MCF 10A (cell line): ENCODE data around the gene DEFB127. TPM values are rescaled to one million over a fixed set of nuclear protein-coding genes. Genes with fewer than 3 reads are reported as not detected.

Experiments
- BruUV-seq: library from RNA; stranded (reverse); fragments of 400-500 nt; replicated peaks from 2 replicates; lab custom pipeline; 2021; lab: Mats Ljungman, UMichigan
- CTCF ChIA-PET: fragments of 300-600 bp; sonication (Branson Sonifier 250); formaldehyde crosslinking; extraction: SDS; loops from one replicate; lab custom pipeline; 2021; ENCODE audit warnings: antibody characterized with exemption, inconsistent platforms; lab: Yijun Ruan, JAX
- POLR2A ChIA-PET: fragments of 300-600, 350-650 bp; sonication (Branson Sonifier 250); formaldehyde crosslinking; extraction: SDS; loops from one replicate; lab custom pipeline; 2020; ENCODE audit warnings: antibody characterized with exemption, inconsistent platforms; lab: Yijun Ruan, JAX
- DNase-seq: peaks from one replicate; pipeline ENCODE4 v3.0.0-alpha.2; 2018; ENCODE audit not compliant: unreplicated experiment
- H3K27ac Mint-ChIP-seq: one replicate; pipeline ENCODE4 v1.8.0; 2022; ENCODE audit warnings: mild to moderate bottlenecking, low read depth, mixed read lengths; ENCODE audit not compliant: unreplicated experiment
- H3K27me3 Mint-ChIP-seq: one replicate; pipeline ENCODE4 v1.8.0; 2022; ENCODE audit warnings: mixed read lengths; ENCODE audit not compliant: insufficient read depth, unreplicated experiment
- H3K36me3 Mint-ChIP-seq: one replicate; pipeline ENCODE4 v1.8.0; 2022; ENCODE audit warnings: mild to moderate bottlenecking, moderate library complexity, mixed read lengths; ENCODE audit not compliant: insufficient read depth, unreplicated experiment
- H3K4me1 Mint-ChIP-seq: one replicate; pipeline ENCODE4 v1.8.0; 2022; ENCODE audit warnings: mixed read lengths; ENCODE audit not compliant: insufficient read depth, unreplicated experiment
- H3K4me3 Mint-ChIP-seq: one replicate; pipeline ENCODE4 v1.8.0; 2022; ENCODE audit warnings: mild to moderate bottlenecking, moderate library complexity, mixed read lengths; ENCODE audit not compliant: unreplicated experiment
- H3K9me3 Mint-ChIP-seq: one replicate; pipeline ENCODE4 v1.8.0; 2022; ENCODE audit warnings: mixed read lengths; ENCODE audit not compliant: unreplicated experiment
- CTCF ChIP-seq: fragments of 200-600 bp; IDR thresholded peaks from one replicate; pipeline ENCODE4 v1.8.0; 2022; ENCODE audit warnings: antibody characterized with exemption, mild to moderate bottlenecking; ENCODE audit not compliant: unreplicated experiment
- intact Hi-C: fragments of 100-400 bp; cut with micrococcal nuclease; formaldehyde crosslinking; loops from 2 replicates; pipeline ENCODE4 v1.14.1; 2022
- total RNA-seq: library from RNA; stranded (reverse); gene quantifications from 2 replicates; pipeline ENCODE4 v1.2.3, GENCODE V29; 2022

Gene DEFB127
- total RNA-seq, 1 experiment from 2014 or later: not detected

DNA sequence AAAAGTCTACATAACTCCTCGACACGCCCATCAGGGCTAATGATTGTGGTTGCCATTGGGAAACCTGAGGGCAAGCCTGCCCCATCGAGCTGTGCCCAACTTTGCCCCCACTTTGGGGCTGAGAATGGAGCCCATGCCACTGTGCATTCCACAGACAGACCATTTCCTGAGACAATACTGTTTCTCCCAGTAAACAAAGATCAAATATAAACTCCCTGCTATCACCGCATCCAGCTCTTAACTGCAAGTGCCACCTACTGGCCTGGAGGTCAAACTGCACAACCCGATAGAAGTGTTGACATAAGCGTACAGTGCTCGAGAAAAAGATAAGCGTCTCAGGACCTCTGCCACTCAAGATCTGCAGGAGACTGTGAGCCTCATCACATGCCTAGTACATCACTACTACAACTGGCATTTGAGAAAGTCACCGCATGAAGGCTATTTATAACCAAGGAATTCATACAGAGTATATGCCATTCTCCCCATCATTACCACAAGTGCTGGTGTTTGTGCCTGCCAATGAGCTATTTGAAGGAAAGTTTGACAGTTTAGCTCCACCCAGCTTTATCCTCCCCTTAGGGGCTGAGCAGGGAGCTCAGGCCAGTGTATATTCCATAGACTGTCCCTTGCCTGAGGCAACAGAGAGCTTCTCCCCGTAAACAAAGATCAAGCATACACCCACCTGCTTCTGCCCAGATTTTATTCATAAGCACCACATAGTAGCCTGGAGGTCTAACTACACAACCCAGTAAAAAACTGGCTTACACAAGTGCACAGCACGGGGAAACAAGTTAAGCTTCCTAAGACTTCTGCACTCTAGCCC, 19.4 kb upstream of the DEFB127 start:
- intact Hi-C loops: no loop called here
- H3K9me3 Mint-ChIP-seq: no peaks in the 10 kb centered on the region
- ChIA-PET POLR2A (interaction anchor here (0.7 to 1.9 kb wide), 2 partner anchors 8 to 63 kb away, joined by 4 read pairs; no protein-coding TSS in a partner anchor), CTCF (interaction anchor here (0.6 to 0.9 kb wide), 5 partner anchors 15 to 193 kb away, joined by 3 to 4 read pairs (median 3); no protein-coding TSS in a partner anchor)
- peak; percentile 6 for TF ChIP-seq CTCF
- no peak for DNase-seq
- peaks cover 46% of the 10 kb centered on the region for H3K27me3 Mint-ChIP-seq
- H3K4me1 Mint-ChIP-seq: no peaks in the 10 kb centered on the region
- H3K4me3 Mint-ChIP-seq: no peak overlapping the region
- BruUV-seq: no TSS peak
- no peaks in the 10 kb centered on the region for H3K36me3 Mint-ChIP-seq
- H3K27ac Mint-ChIP-seq: no peak overlapping the region

DNA sequence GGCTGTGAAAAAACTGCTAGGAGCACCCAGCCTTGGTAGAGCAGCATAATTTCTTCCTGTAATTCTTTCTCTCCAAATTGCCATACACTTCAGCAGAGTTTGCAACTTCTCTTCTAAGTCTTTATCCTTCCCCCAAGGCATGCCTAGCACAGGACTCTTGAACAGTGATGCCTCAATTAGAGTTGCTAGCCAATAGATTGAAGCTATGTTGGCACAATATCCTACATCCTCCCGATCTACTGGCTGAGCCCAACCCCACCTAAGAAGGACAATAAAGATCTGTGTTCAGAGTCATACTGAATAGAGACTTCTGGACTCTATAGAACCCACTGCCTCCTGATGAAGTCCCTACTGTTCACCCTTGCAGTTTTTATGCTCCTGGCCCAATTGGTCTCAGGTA, 15.0 kb upstream of the DEFB127 start, which contains the start of gene DEFB126:
TSS of gene DEFB126 (plus strand) at position 301 of the 400 bp plus-strand sequence. CDS start at position 340, 39 bp downstream.
- no peaks in the 10 kb centered on the region for H3K36me3 Mint-ChIP-seq
- no peak for TF ChIP-seq CTCF
- peaks cover 84% of the 10 kb centered on the region for H3K27me3 Mint-ChIP-seq
- intact Hi-C loops: no loop called here
- ChIA-PET CTCF (no interaction called here), POLR2A (no interaction called here)
- no peak for DNase-seq
- no peak within 1 kb of the TSS for H3K27ac Mint-ChIP-seq
- no peaks in the 10 kb centered on the region for H3K9me3 Mint-ChIP-seq
- no TSS peak for BruUV-seq
- H3K4me3 Mint-ChIP-seq: no peak within 1 kb of the TSS
- no peaks in the 10 kb centered on the region for H3K4me1 Mint-ChIP-seq

DNA sequence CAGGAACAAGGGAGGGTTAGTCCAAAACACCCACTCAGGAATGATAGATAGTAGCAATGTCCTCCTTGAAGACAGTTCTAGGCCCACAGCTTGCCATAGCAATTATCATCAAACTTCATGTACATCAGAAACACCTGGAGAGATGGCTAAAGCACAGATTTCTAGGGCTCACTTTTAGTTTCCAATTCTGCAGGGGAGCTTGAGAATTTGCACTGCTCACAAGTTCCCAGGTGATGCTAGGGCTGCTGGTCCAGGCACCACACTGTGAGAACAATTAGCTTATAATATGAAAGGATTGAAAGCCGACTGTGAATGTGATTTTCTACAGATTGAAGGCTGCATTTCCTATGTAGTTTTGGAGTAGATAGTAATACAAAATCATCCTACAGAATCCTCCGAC, 11.4 kb upstream of the DEFB127 start:
- CTCF ChIA-PET: interaction anchor here (1.5 kb wide), 1 partner anchor 120 kb away, joined by 5 read pairs; no protein-coding TSS in a partner anchor
- no peak for TF ChIP-seq CTCF
- peaks cover 86% of the 10 kb centered on the region for H3K27me3 Mint-ChIP-seq
- no peak overlapping the region for H3K4me3 Mint-ChIP-seq
- POLR2A ChIA-PET: interaction anchor here (0.5 to 2.6 kb wide), 3 partner anchors 9 to 36 kb away, joined by 3 to 7 read pairs (median 4); partner anchors contain the start of gene DEFB127
- H3K36me3 Mint-ChIP-seq: no peaks in the 10 kb centered on the region
- no peaks in the 10 kb centered on the region for H3K9me3 Mint-ChIP-seq
- intact Hi-C loops: no loop called here
- no TSS peak for BruUV-seq
- H3K27ac Mint-ChIP-seq: no peak overlapping the region
- no peaks in the 10 kb centered on the region for H3K4me1 Mint-ChIP-seq
- DNase-seq: no peak

GRCh38 chr20:152131-152530, 5.1 kb upstream of the DEFB127 start:
- Mint-ChIP-seq H3K36me3 (no peaks in the 10 kb centered on the region), H3K27me3 (peaks cover 87% of the 10 kb centered on the region), H3K27ac (no peak overlapping the region), H3K4me1 (no peaks in the 10 kb centered on the region), H3K4me3 (no peak overlapping the region), H3K9me3 (no peaks in the 10 kb centered on the region)
- DNase-seq: no peak
- TF ChIP-seq CTCF: no peak
- no TSS peak for BruUV-seq
- ChIA-PET CTCF (interaction anchor here (0.6 kb wide), 1 partner anchor 11 kb away, joined by 5 read pairs; no protein-coding TSS in a partner anchor), POLR2A (interaction anchor here (1.2 kb wide), 1 partner anchor 27 kb away, joined by 3 read pairs; no protein-coding TSS in a partner anchor)
- intact Hi-C loops: no loop called here
